ENCODE results near the gene NRP1. TPM values are rescaled to one million over a fixed set of nuclear protein-coding genes. Genes with fewer than 3 reads are reported as not detected.
"Not testable (repeated sequence)": the region's sequence is repeated elsewhere in the genome, so short reads cannot be mapped to it uniquely, and the experiment has no call there.

Gene NRP1
- total RNA-seq, 1 experiment from 2014 or later = 31.7 TPM

DNA sequence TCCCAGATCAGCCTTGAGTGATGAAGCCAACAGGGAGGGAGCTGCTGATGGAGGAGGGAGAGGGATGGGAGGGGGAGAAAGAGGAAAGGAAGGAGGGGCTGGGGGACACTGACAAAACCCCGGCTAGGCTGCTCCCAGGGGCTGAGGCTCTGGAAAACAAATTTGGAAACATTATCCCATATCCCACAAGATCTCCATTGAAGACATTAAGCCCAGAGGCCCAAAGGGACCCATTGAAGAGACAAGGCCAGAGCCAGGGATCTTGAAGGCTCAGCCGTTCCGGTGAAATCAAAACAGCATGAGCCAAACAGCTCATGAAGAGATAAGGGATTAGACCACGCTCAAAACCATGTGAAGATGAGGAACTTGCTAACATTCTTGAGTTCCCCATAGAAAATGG is 192.2 kb downstream of the NRP1 start:
- no peak overlapping the region for H3K4me3 ChIP-seq (ENCODE audit: low read depth, low read length, poor library complexity, severe bottlenecking)
- ChIA-PET POLR2A (ENCODE audit: low non-redundant PET) (no interaction called here), CTCF (no interaction called here)
- H3K4me1 ChIP-seq (ENCODE audit: insufficient read depth, low read length, poor library complexity, severe bottlenecking) = peaks cover 3% of the 10 kb centered on the region
- H3K27me3 ChIP-seq (replicated peaks; ENCODE audit: insufficient read depth, low read depth, low read length, poor library complexity) = no peaks in the 10 kb centered on the region
- BruUV-seq (replicated peaks) = no TSS peak
- no peak overlapping the region for H3K27ac ChIP-seq (ENCODE audit: low read depth, low read length, poor library complexity, severe bottlenecking)
- DNase-seq (ENCODE audit: low spot score) = no peak
- TF ChIP-seq EZH2 (IDR thresholded peaks at IDR 0.05; ENCODE audit: borderline replicate concordance, low read depth, low read length, poor library complexity, severe bottlenecking) = no peak
- TF ChIP-seq, protein P1, sequence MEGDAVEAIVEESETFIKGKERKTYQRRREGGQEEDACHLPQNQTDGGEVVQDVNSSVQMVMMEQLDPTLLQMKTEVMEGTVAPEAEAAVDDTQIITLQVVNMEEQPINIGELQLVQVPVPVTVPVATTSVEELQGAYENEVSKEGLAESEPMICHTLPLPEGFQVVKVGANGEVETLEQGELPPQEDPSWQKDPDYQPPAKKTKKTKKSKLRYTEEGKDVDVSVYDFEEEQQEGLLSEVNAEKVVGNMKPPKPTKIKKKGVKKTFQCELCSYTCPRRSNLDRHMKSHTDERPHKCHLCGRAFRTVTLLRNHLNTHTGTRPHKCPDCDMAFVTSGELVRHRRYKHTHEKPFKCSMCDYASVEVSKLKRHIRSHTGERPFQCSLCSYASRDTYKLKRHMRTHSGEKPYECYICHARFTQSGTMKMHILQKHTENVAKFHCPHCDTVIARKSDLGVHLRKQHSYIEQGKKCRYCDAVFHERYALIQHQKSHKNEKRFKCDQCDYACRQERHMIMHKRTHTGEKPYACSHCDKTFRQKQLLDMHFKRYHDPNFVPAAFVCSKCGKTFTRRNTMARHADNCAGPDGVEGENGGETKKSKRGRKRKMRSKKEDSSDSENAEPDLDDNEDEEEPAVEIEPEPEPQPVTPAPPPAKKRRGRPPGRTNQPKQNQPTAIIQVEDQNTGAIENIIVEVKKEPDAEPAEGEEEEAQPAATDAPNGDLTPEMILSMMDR (conservative IDR thresholded peaks at IDR 0.05; ENCODE audit: low read depth, low read length) = no peak
- intact Hi-C loops (cut with micrococcal nuclease; ENCODE audit: unreplicated experiment) = no loop called here
- H3K36me3 ChIP-seq (ENCODE audit: insufficient read depth, low read length, poor library complexity, severe bottlenecking) = no peaks in the 10 kb centered on the region
- no peaks in the 10 kb centered on the region for H3K9me3 ChIP-seq (ENCODE audit: low read depth, low read length, poor library complexity, severe bottlenecking)

DNA sequence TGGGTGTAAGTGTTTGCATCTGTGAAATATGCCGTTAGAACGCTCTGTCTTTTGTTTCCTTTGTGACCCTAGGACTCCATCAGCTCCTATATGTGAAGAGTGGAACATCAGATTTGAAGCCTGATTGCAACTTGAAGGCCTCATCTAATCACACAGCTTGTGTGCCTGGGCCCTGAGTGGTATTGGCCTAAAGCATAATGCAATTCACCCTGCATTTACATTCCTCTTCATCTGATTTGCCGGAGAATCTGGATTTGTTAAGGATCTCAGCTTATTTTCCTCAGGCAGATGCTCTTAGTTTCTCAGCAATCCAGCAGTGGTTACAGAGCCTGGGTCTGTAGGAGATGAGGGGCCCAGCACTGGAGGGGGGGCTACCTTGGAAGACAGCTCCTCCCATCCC is 193.2 kb downstream of the NRP1 start:
- H3K36me3 ChIP-seq (ENCODE audit: insufficient read depth, low read length, poor library complexity, severe bottlenecking) = no peaks in the 10 kb centered on the region
- POLR2A ChIA-PET (ENCODE audit: low non-redundant PET) = no interaction called here
- H3K4me3 ChIP-seq (ENCODE audit: low read depth, low read length, poor library complexity, severe bottlenecking) = no peak overlapping the region
- no peak for DNase-seq (ENCODE audit: low spot score)
- no peak overlapping the region for H3K27ac ChIP-seq (ENCODE audit: low read depth, low read length, poor library complexity, severe bottlenecking)
- CTCF ChIA-PET = no interaction called here
- no peaks in the 10 kb centered on the region for H3K9me3 ChIP-seq (ENCODE audit: low read depth, low read length, poor library complexity, severe bottlenecking)
- intact Hi-C loops (cut with micrococcal nuclease; ENCODE audit: unreplicated experiment) = no loop called here
- TF ChIP-seq EZH2 (IDR thresholded peaks at IDR 0.05; ENCODE audit: borderline replicate concordance, low read depth, low read length, poor library complexity, severe bottlenecking) = no peak
- TF ChIP-seq, protein P1 (conservative IDR thresholded peaks at IDR 0.05; ENCODE audit: low read depth, low read length) = no peak
- no peaks in the 10 kb centered on the region for H3K27me3 ChIP-seq (replicated peaks; ENCODE audit: insufficient read depth, low read depth, low read length, poor library complexity)
- peaks cover 3% of the 10 kb centered on the region for H3K4me1 ChIP-seq (ENCODE audit: insufficient read depth, low read length, poor library complexity, severe bottlenecking)
- no TSS peak for BruUV-seq (replicated peaks)

DNA sequence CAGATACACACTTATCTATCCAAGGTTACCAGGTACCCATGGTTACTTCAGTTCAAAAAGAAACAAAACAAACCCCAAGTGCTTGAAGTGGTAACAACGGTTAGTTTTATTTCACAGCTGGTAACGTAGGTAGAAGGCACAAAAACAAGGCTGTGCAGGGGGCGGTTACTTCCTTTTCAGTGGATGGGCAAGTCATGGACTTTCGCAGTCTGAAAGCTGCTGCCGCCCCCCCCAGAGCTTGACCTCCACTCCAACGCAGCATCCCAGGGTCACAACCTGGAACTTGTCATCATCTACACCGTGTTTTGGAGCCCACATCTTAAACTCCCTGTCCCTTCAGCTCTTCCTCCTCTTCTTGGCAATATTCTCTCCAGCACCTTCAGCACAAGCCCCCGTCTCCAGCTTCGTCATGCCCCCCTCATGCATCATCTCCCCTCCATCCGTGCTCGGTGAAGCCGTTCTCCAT is 195.3 kb downstream of the NRP1 start:
- Histone ChIP-seq H3K4me1 (ENCODE audit: insufficient read depth, low read length, poor library complexity, severe bottlenecking) (peaks cover 3% of the 10 kb centered on the region), H3K27ac (ENCODE audit: low read depth, low read length, poor library complexity, severe bottlenecking) (no peak overlapping the region), H3K36me3 (ENCODE audit: insufficient read depth, low read length, poor library complexity, severe bottlenecking) (no peaks in the 10 kb centered on the region), H3K9me3 (ENCODE audit: low read depth, low read length, poor library complexity, severe bottlenecking) (no peaks in the 10 kb centered on the region), H3K4me3 (ENCODE audit: low read depth, low read length, poor library complexity, severe bottlenecking) (no peak overlapping the region), H3K27me3 (replicated peaks; ENCODE audit: insufficient read depth, low read depth, low read length, poor library complexity) (no peaks in the 10 kb centered on the region)
- TF ChIP-seq EZH2 (IDR thresholded peaks at IDR 0.05; ENCODE audit: borderline replicate concordance, low read depth, low read length, poor library complexity, severe bottlenecking) = no peak
- TF ChIP-seq, protein P1 (conservative IDR thresholded peaks at IDR 0.05; ENCODE audit: low read depth, low read length) = no peak
- POLR2A ChIA-PET (ENCODE audit: low non-redundant PET) = no interaction called here
- intact Hi-C loops (cut with micrococcal nuclease; ENCODE audit: unreplicated experiment) = no loop called here
- no peak for DNase-seq (ENCODE audit: low spot score)
- CTCF ChIA-PET = no interaction called here
- BruUV-seq (replicated peaks) = no TSS peak

- H3K27me3 ChIP-seq (replicated peaks; ENCODE audit: insufficient read depth, low read depth, low read length, poor library complexity); H3K27ac ChIP-seq (ENCODE audit: low read depth, low read length, poor library complexity, severe bottlenecking); H3K4me1 ChIP-seq (ENCODE audit: insufficient read depth, low read length, poor library complexity, severe bottlenecking); CTCF ChIA-PET; intact Hi-C loops (cut with micrococcal nuclease; ENCODE audit: unreplicated experiment); H3K4me3 ChIP-seq (ENCODE audit: low read depth, low read length, poor library complexity, severe bottlenecking); BruUV-seq (replicated peaks); H3K36me3 ChIP-seq (ENCODE audit: insufficient read depth, low read length, poor library complexity, severe bottlenecking); H3K9me3 ChIP-seq (ENCODE audit: low read depth, low read length, poor library complexity, severe bottlenecking); POLR2A ChIA-PET (ENCODE audit: low non-redundant PET); DNase-seq (ENCODE audit: low spot score): not testable (repeated sequence)
These were observed 195.8 kb downstream of the NRP1 start for GRCh38 chr10:33138686-33139085.
